Right lobe of liver (tissue), 6 donors: ENCODE measurements around the gene PES1. TPM values are rescaled to one million over a fixed set of nuclear protein-coding genes. Genes with fewer than 3 reads are reported as not detected.
"Not testable (repeated sequence)": the region's sequence is repeated elsewhere in the genome, so short reads cannot be mapped to it uniquely, and the experiment has no call there.

Experiments used
- ATAC-seq, 4 donors: fragments of 200-7000 bp; cut with Tn5 transposase; one replicate each; pipeline ENCODE4 v1.9.1; 2020; ENCODE audit warnings: mild to moderate bottlenecking in 4 of 4, moderate library complexity in 4 of 4
- DNase-seq, 3 donors: peaks; one replicate each; pipeline ENCODE4 v3.0.0-alpha.2; 2020
- H3K27ac ChIP-seq, 3 donors: fragments of 200-600 bp; one replicate each; pipeline ENCODE4 v1.8.0; 2022
- H3K27me3 ChIP-seq, 2 donors: fragments of 200-600 bp; one replicate each; pipeline ENCODE4 v1.8.0; 2022
- H3K36me3 ChIP-seq, 4 donors: fragments of 200-600 bp; sonication (generic) in 1 of 4; one replicate each; pipeline versions ENCODE4 v1.5.1 to v1.8.0; 2017 to 2022; ENCODE audit warnings: control low read depth in 1 of 4
- H3K4me1 ChIP-seq, 4 donors: fragments of 200-600 bp; sonication (generic) in 1 of 4; one replicate each; pipeline versions ENCODE4 v1.5.1 to v1.8.0; 2017 to 2022; ENCODE audit warnings: control low read depth in 1 of 4
- H3K4me3 ChIP-seq, 3 donors: fragments of 200-600 bp; one replicate each; pipeline ENCODE4 v1.8.0; 2022
- H3K9me3 ChIP-seq, 4 donors: fragments of 200-600 bp; sonication (generic) in 1 of 4; one replicate each; pipeline versions ENCODE4 v1.5.1 to v1.8.0; 2017 to 2022; ENCODE audit warnings: control low read depth in 1 of 4
- CTCF ChIP-seq, 4 donors: fragments of 200-600 bp in 3 of 4; fragments of 450-650 bp in 1 of 4; IDR thresholded peaks; one replicate each; pipeline versions ENCODE4 v1.5.1 to v1.8.0; 2016 to 2022; ENCODE audit warnings: antibody characterized with exemption in 4 of 4, mild to moderate bottlenecking in 2 of 4
- POLR2A ChIP-seq: fragments of 450-650 bp; IDR thresholded peaks from one replicate; pipeline ENCODE4 v1.6.1; 2017; ENCODE audit warnings: antibody characterized with exemption, mild to moderate bottlenecking
- WGBS: methylation state at CpG from one replicate; pipeline ENCODE4 v1.1.6; 2018; ENCODE audit warnings: low coverage, low lambda C conversion rate; ENCODE audit not compliant: insufficient coverage; ENCODE audit errors: missing lambda C conversion rate; 5-methylcytosine and 5-hydroxymethylcytosine counted together
- intact Hi-C, 2 donors: fragments of 100-400 bp; cut with DNase I; formaldehyde crosslinking; loops; one replicate each; pipeline versions ENCODE4 v1.11.2 to v1.14.1; 2022
- total RNA-seq, 6 experiments: library from RNA; depleted of rRNA in 2 of 6; stranded (reverse); fragments of >200 nt in 2 of 6; fragmentation: NEBNext Ultra II Directional in 3 of 6; extraction: Animal tissue kit (Norgen Biotek cat#: 25700) in 3 of 6; gene quantifications; one replicate each; pipeline versions ENCODE4 v1.1.0 to v1.2.4, GENCODE V29; 2016 to 2023
- donor health status: DM: no; HTN: yes; CAD: no.
- donor health status: DM: no; HTN: no; CAD: no.
- donor health status: DM: no; HTN: no; CAD: no.
- donor health status: DM: no; HTN: yes; CAD: no.
- donor health status: DM: no; HTN: yes; CAD: no.

PES1 gene
- total RNA-seq, 6 experiments from 2014 or later, result 21.9 to 35.7 (median 31.4) TPM

GRCh38 chr22:30556388-30556787, 35.3 kb downstream of the PES1 start:
- Histone ChIP-seq H3K4me1 (no peaks in the 10 kb centered on the region), H3K27me3 (no peaks in the 10 kb centered on the region), H3K9me3 (no peaks in the 10 kb centered on the region), H3K36me3 (no peaks in the 10 kb centered on the region), H3K27ac (no peak overlapping the region), H3K4me3 (no peak overlapping the region)
- ATAC-seq (peak; percentile 47 to 70 (median 56)), DNase-seq (no peak)
- intact Hi-C loops, result no loop called here
- TF ChIP-seq CTCF (IDR thresholded peaks at IDR 0.05) (peak in 1 of 4 donors; percentile 24), POLR2A (no peak)
- 59% methylated on average over 4 of the region's 6 CpGs for WGBS

GRCh38 chr22:30555282-30556210, 36.2 kb downstream of the PES1 start:
- no peaks in the 10 kb centered on the region for H3K27me3 ChIP-seq
- H3K36me3 ChIP-seq, result no peaks in the 10 kb centered on the region
- H3K4me1 ChIP-seq, result no peaks in the 10 kb centered on the region
- H3K27ac ChIP-seq, result no peak overlapping the region
- ATAC-seq, result no peak
- no peak for TF ChIP-seq CTCF (IDR thresholded peaks at IDR 0.05)
- no peak for TF ChIP-seq POLR2A
- intact Hi-C loops, result no loop called here
- no peak overlapping the region for H3K4me3 ChIP-seq
- WGBS, result 92% methylated on average over 15 of the region's 73 CpGs
- no peaks in the 10 kb centered on the region for H3K9me3 ChIP-seq
- DNase-seq, result no peak

- H3K27me3 ChIP-seq, result no peaks in the 10 kb centered on the region
- TF ChIP-seq CTCF (IDR thresholded peaks at IDR 0.05) (no peak), POLR2A (no peak)
- WGBS, result no CpG with 5 or more reads among the region's 7 CpGs
- no peak overlapping the region for H3K27ac ChIP-seq
- H3K4me3 ChIP-seq, result no peak overlapping the region
- no peaks in the 10 kb centered on the region for H3K9me3 ChIP-seq
- ATAC-seq, result no peak
- no peaks in the 10 kb centered on the region for H3K36me3 ChIP-seq
- no peaks in the 10 kb centered on the region for H3K4me1 ChIP-seq
- intact Hi-C loops, result no loop called here
- DNase-seq, result no peak
These were observed 37.7 kb downstream of the PES1 start for GRCh38 chr22:30553971-30554370.

GRCh38 chr22:30552719-30553118, 39.0 kb downstream of the PES1 start:
- no peak overlapping the region for H3K4me3 ChIP-seq
- H3K27ac ChIP-seq, result no peak overlapping the region
- no peaks in the 10 kb centered on the region for H3K36me3 ChIP-seq
- intact Hi-C loops, result no loop called here
- ATAC-seq (no peak), DNase-seq (no peak)
- no peaks in the 10 kb centered on the region for H3K9me3 ChIP-seq
- no peaks in the 10 kb centered on the region for H3K4me1 ChIP-seq
- no peak for TF ChIP-seq CTCF (IDR thresholded peaks at IDR 0.05)
- no peak for TF ChIP-seq POLR2A
- H3K27me3 ChIP-seq, result no peaks in the 10 kb centered on the region
- WGBS, result 100% methylated on average over 1 of the region's 1 CpG

- H3K27me3 ChIP-seq, intact Hi-C loops, H3K4me1 ChIP-seq, H3K36me3 ChIP-seq, ATAC-seq, H3K4me3 ChIP-seq, H3K27ac ChIP-seq, H3K9me3 ChIP-seq, DNase-seq: not testable (repeated sequence)
- 93% methylated on average over 3 of the region's 3 CpGs for WGBS
These were observed 39.9 kb downstream of the PES1 start for GRCh38 chr22:30551813-30552212.
